CD14-positive monocyte (primary cell): ENCODE results near the gene SDCBP2. TPM values are rescaled to one million over a fixed set of nuclear protein-coding genes. Genes with fewer than 3 reads are reported as not detected.
A peak's percentile ranks its signal among the peaks of the same experiment; 100 is the strongest.

Source experiments
- DNase-seq, 3 donors: peaks; one replicate each; pipeline ENCODE4 v3.0.0-alpha.2; 2011 to 2022
- H2AFZ ChIP-seq: 2 replicates; pipeline ENCODE4 v1.6.0; 2012; ENCODE audit warnings: mild to moderate bottlenecking, low read depth, low read length, inconsistent platforms; ENCODE audit not compliant: insufficient read depth, poor library complexity, severe bottlenecking
- H3K27ac ChIP-seq, 2 donors: 1 replicate in 1 of 2; 2 replicates in 1 of 2; pipeline ENCODE4 v1.5.1; 2012 to 2013; ENCODE audit warnings: low read length in 2 of 2, control low read depth in 1 of 2, inconsistent platforms in 1 of 2, low read depth in 1 of 2, mild to moderate bottlenecking in 1 of 2
- H3K27me3 ChIP-seq, 2 donors: one replicate each; pipeline versions ENCODE4 v1.6.0 to v1.6.1; 2011 to 2013; ENCODE audit warnings: low read length in 2 of 2; ENCODE audit not compliant: control insufficient read depth in 2 of 2, insufficient read depth in 2 of 2
- H3K36me3 ChIP-seq, 2 donors: replicated peaks in 1 of 2; 1 replicate in 1 of 2; 2 replicates in 1 of 2; pipeline versions ENCODE4 v1.5.1 to v1.6.1; 2012 to 2013; ENCODE audit warnings: low read length in 2 of 2, control low read depth in 1 of 2, inconsistent platforms in 1 of 2, mild to moderate bottlenecking in 1 of 2; ENCODE audit not compliant: insufficient read depth in 2 of 2, control insufficient read depth in 1 of 2
- H3K4me1 ChIP-seq, 2 donors: 1 replicate in 1 of 2; 2 replicates in 1 of 2; pipeline versions ENCODE4 v1.5.1 to v1.6.1; 2012 to 2013; ENCODE audit warnings: low read length in 2 of 2, control low read depth in 1 of 2, inconsistent platforms in 1 of 2, mild to moderate bottlenecking in 1 of 2, moderate library complexity in 1 of 2; ENCODE audit not compliant: insufficient read depth in 2 of 2, control insufficient read depth in 1 of 2
- H3K4me2 ChIP-seq: replicated peaks from 2 replicates; pipeline ENCODE3; 2012; ENCODE audit warnings: low read length, moderate library complexity, mild to moderate bottlenecking; ENCODE audit not compliant: poor library complexity, severe bottlenecking; ENCODE audit errors: extremely low read depth
- H3K4me3 ChIP-seq, 3 experiments: fragments of 200-600 bp in 1 of 3; sonication (generic) in 1 of 3; replicated peaks in 1 of 3; 1 replicate in 2 of 3; 2 replicates in 1 of 3; pipeline ENCODE4 v1.5.1; 2011 to 2013; ENCODE audit warnings: low read length in 3 of 3, mild to moderate bottlenecking in 3 of 3, control low read depth in 2 of 3, low read depth in 2 of 3, inconsistent platforms in 1 of 3, moderate library complexity in 1 of 3
- H3K79me2 ChIP-seq: 2 replicates; pipeline ENCODE4 v1.6.0; 2012; ENCODE audit warnings: mild to moderate bottlenecking, control low read depth, inconsistent platforms, low read length, moderate library complexity; ENCODE audit not compliant: insufficient read depth
- H3K9ac ChIP-seq: 2 replicates; pipeline ENCODE4 v1.6.0; 2017; ENCODE audit warnings: low read length, mild to moderate bottlenecking; ENCODE audit not compliant: insufficient read depth, poor library complexity, severe bottlenecking
- H3K9me3 ChIP-seq, 2 donors: replicated peaks in 1 of 2; 1 replicate in 1 of 2; 2 replicates in 1 of 2; pipeline versions ENCODE4 v1.5.1 to v1.6.1; 2012 to 2013; ENCODE audit warnings: low read length in 2 of 2, control low read depth in 1 of 2; ENCODE audit not compliant: control insufficient read depth in 1 of 2, insufficient read depth in 1 of 2
- H4K20me1 ChIP-seq: 2 replicates; pipeline ENCODE4 v1.6.0; 2012; ENCODE audit warnings: mild to moderate bottlenecking, low read length, control low read depth, moderate library complexity; ENCODE audit not compliant: insufficient read depth
- H3K27ac Mint-ChIP-seq, 7 donors: one replicate each; pipeline ENCODE4 v1.8.0; 2020; ENCODE audit warnings: mild to moderate bottlenecking in 7 of 7, mixed read lengths in 7 of 7, moderate library complexity in 6 of 7, inconsistent platforms in 2 of 7
- H3K27me3 Mint-ChIP-seq, 3 donors: one replicate each; pipeline ENCODE4 v1.8.0; 2021 to 2022; ENCODE audit warnings: low read depth in 3 of 3, mild to moderate bottlenecking in 3 of 3, mixed read lengths in 3 of 3, moderate library complexity in 3 of 3, inconsistent platforms in 1 of 3
- H3K36me3 Mint-ChIP-seq, 2 donors: one replicate each; pipeline ENCODE4 v1.8.0; 2020; ENCODE audit warnings: mixed read lengths in 2 of 2, inconsistent platforms in 1 of 2, mild to moderate bottlenecking in 1 of 2
- H3K4me1 Mint-ChIP-seq: one replicate; pipeline ENCODE4 v1.8.0; 2020; ENCODE audit warnings: mild to moderate bottlenecking, mixed read lengths
- H3K4me3 Mint-ChIP-seq, 2 donors: one replicate each; pipeline ENCODE4 v1.8.0; 2020; ENCODE audit warnings: mild to moderate bottlenecking in 2 of 2, mixed read lengths in 2 of 2, moderate library complexity in 1 of 2
- H3K9me3 Mint-ChIP-seq, 7 donors: one replicate each; pipeline ENCODE4 v1.8.0; 2020 to 2022; ENCODE audit warnings: mixed read lengths in 7 of 7, mild to moderate bottlenecking in 6 of 7, moderate library complexity in 6 of 7, inconsistent platforms in 2 of 7
- WGBS: methylation state at CpG from one replicate; pipeline ENCODE4 v1.1.5; 2013; ENCODE audit warnings: missing lambda C conversion rate; ENCODE audit not compliant: insufficient coverage; 5-methylcytosine and 5-hydroxymethylcytosine counted together
- intact Hi-C, 2 donors: fragments of 100-400 bp; cut with micrococcal nuclease; formaldehyde crosslinking; loops; one replicate each; pipeline versions ENCODE4 v1.15.0 to v1.15.1; 2023
- polyA plus RNA-seq, 3 donors: library from polyadenylated mRNA; depleted of rRNA in 1 of 3; unstranded in 2 of 3; stranded (reverse) in 1 of 3; fragments of 300-500 nt in 2 of 3; fragments of >200 nt in 1 of 3; fragmentation: Illumina TruSeq in 2 of 3; gene quantifications; 1 replicate in 2 of 3; 2 replicates in 1 of 3; pipeline ENCODE4 v1.2.3, GENCODE V29; 2012 to 2021
- TF ChIP-seq, protein P1 (sequence below): fragments of 200-600 bp; IDR thresholded peaks from one replicate; pipeline ENCODE4 v1.8.0; 2022; ENCODE audit warnings: antibody characterized with exemption, mild to moderate bottlenecking

Gene SDCBP2
- polyA plus RNA-seq, 3 donors: 0.69 to 1.0 (median 0.71) TPM

GRCh38 chr20:1317545-1318255, 11.2 kb downstream of the SDCBP2 start:
- 60% methylated on average over 9 of the region's 12 CpGs for WGBS
- peak overlapping the region; percentile 25 for H3K9ac ChIP-seq
- peaks cover 13% of the 10 kb centered on the region for H3K4me1 Mint-ChIP-seq
- H4K20me1 ChIP-seq: no peaks in the 10 kb centered on the region
- H3K9me3 ChIP-seq: no peaks in the 10 kb centered on the region
- no peak overlapping the region for H3K4me3 Mint-ChIP-seq
- DNase-seq: no peak
- H3K27ac ChIP-seq: no peak overlapping the region
- H3K27ac Mint-ChIP-seq: peak overlapping the region in 2 of 7 donors; percentile 47 to 51
- no peak overlapping the region for H3K4me2 ChIP-seq
- H3K27me3 ChIP-seq: no peaks in the 10 kb centered on the region
- H3K9me3 Mint-ChIP-seq: no peaks in the 10 kb centered on the region
- no peaks in the 10 kb centered on the region for H3K79me2 ChIP-seq
- intact Hi-C loops: loop anchor here in 1 of 2 donors (5.0 kb wide), 1 partner anchor 75 kb away; the partner anchor contains the start of gene FKBP1A
- H3K36me3 ChIP-seq: no peaks in the 10 kb centered on the region
- peaks cover 6 to 13% of the 10 kb centered on the region in 2 donors for H3K4me1 ChIP-seq
- H3K4me3 ChIP-seq: no peak overlapping the region
- H3K27me3 Mint-ChIP-seq: peaks cover 0 to 8% (median 2%) of the 10 kb centered on the region in 3 donors
- TF ChIP-seq, protein P1, sequence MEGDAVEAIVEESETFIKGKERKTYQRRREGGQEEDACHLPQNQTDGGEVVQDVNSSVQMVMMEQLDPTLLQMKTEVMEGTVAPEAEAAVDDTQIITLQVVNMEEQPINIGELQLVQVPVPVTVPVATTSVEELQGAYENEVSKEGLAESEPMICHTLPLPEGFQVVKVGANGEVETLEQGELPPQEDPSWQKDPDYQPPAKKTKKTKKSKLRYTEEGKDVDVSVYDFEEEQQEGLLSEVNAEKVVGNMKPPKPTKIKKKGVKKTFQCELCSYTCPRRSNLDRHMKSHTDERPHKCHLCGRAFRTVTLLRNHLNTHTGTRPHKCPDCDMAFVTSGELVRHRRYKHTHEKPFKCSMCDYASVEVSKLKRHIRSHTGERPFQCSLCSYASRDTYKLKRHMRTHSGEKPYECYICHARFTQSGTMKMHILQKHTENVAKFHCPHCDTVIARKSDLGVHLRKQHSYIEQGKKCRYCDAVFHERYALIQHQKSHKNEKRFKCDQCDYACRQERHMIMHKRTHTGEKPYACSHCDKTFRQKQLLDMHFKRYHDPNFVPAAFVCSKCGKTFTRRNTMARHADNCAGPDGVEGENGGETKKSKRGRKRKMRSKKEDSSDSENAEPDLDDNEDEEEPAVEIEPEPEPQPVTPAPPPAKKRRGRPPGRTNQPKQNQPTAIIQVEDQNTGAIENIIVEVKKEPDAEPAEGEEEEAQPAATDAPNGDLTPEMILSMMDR: no peak
- H2AFZ ChIP-seq: no peak overlapping the region
- no peaks in the 10 kb centered on the region for H3K36me3 Mint-ChIP-seq

DNA sequence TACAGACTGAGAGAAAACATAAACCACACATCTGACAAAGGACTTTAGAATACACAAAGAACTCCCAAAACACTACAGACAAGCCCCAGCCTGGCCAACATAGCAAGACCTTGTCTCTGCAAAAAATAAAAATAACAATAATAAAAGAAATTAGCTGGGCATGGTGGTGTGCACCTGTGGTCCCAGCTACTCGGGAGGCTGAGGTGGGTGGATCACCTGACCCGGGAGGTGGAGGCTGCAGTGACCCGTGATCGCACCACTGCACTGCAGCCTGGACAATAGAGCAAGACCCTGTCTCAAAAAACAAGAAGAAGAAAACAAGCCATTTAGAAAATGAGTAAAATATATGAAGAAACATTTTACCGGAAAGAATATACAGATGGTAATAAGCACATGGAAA, 13.1 kb downstream of the SDCBP2 start:
- WGBS: 94% methylated on average over 3 of the region's 5 CpGs
- H3K27me3 Mint-ChIP-seq: peaks cover 0 to 8% (median 0%) of the 10 kb centered on the region in 3 donors
- peaks cover 8% of the 10 kb centered on the region for H3K4me1 Mint-ChIP-seq
- no peak overlapping the region for H3K4me3 Mint-ChIP-seq
- H3K4me3 ChIP-seq: no peak overlapping the region
- intact Hi-C loops: loop anchor here in 1 of 2 donors (5.0 kb wide), 1 partner anchor 76 kb away; the partner anchor contains the start of gene FKBP1A
- no peaks in the 10 kb centered on the region for H3K9me3 ChIP-seq
- no peaks in the 10 kb centered on the region for H3K9me3 Mint-ChIP-seq
- no peak overlapping the region for H3K4me2 ChIP-seq
- no peak overlapping the region for H3K27ac ChIP-seq
- peaks cover 6 to 13% of the 10 kb centered on the region in 2 donors for H3K4me1 ChIP-seq
- no peaks in the 10 kb centered on the region for H3K79me2 ChIP-seq
- no peaks in the 10 kb centered on the region for H3K36me3 Mint-ChIP-seq
- DNase-seq: no peak
- H3K27ac Mint-ChIP-seq: no peak overlapping the region
- H2AFZ ChIP-seq: no peak overlapping the region
- no peaks in the 10 kb centered on the region for H3K36me3 ChIP-seq
- H4K20me1 ChIP-seq: no peaks in the 10 kb centered on the region
- H3K9ac ChIP-seq: no peak overlapping the region
- TF ChIP-seq, protein P1: no peak
- H3K27me3 ChIP-seq: no peaks in the 10 kb centered on the region
